K562 (cell line): ENCODE results near the gene MED15. TPM values are rescaled to one million over a fixed set of nuclear protein-coding genes. Genes with fewer than 3 reads are reported as not detected.

Experiments
- ELF1 ChIP-seq: fragments of 200-800 bp; sonication (Bioruptor generic); IDR thresholded peaks from 2 replicates; pipeline ENCODE4 v1.6.1; 2016; ENCODE audit warnings: missing genetic modification characterization, missing compliant biosample characterization
- HLTF ChIP-seq: fragments of 450-650 bp; IDR thresholded peaks from 2 replicates; pipeline ENCODE4 v1.6.1; 2016
- STAG1 ChIP-seq: sonication (generic); formaldehyde crosslinking; IDR thresholded peaks from 2 replicates; pipeline ENCODE4 v1.5.0; 2020; ENCODE audit warnings: missing genetic modification reagents, borderline replicate concordance
- ZBTB1 ChIP-seq: sonication (generic); formaldehyde crosslinking; IDR thresholded peaks from 2 replicates; pipeline ENCODE4 v1.8.1; 2023; ENCODE audit warnings: missing genetic modification reagents, low read depth, mild to moderate bottlenecking, borderline replicate concordance
- ZKSCAN1 ChIP-seq: fragments of 150-350 bp; IDR thresholded peaks from 2 replicates; pipeline ENCODE4 v1.6.1; 2016; ENCODE audit warnings: low read depth, low read length
- polyA plus RNA-seq, 8 experiments: library from polyadenylated mRNA; depleted of rRNA in 4 of 8; stranded (reverse) in 5 of 8; unstranded in 3 of 8; fragments of >200 nt; fragmentation: Nextera tagmentation in 2 of 8; fragmentation: Illumina TruSeq in 1 of 8; extraction: Ambion mirVana in 2 of 8; extraction: Trizol in 1 of 8; gene quantifications; 2 replicates each; pipeline versions ENCODE4 v1.2.1 to v1.2.3, GENCODE V29; 2011 to 2014; ENCODE audit warnings: inconsistent platforms in 1 of 8, missing spikeins in 1 of 8
- total RNA-seq, 7 experiments: library from RNA; depleted of rRNA in 6 of 7; stranded (reverse); fragments of >200 nt in 6 of 7; fragmentation: Illumina TruSeq in 2 of 7; extraction: Trizol in 2 of 7; gene quantifications; 2 replicates each; pipeline versions ENCODE4 v1.2.1 to v1.2.3, GENCODE V29; 2011 to 2021; ENCODE audit warnings: low replicate concordance in 1 of 7
- TF ChIP-seq, protein P1 (sequence below), 2 experiments: fragments of 200-800 bp in 1 of 2; sonication (Bioruptor generic) in 1 of 2; sonication (generic) in 1 of 2; formaldehyde crosslinking in 1 of 2; IDR thresholded peaks in 1 of 2; conservative IDR thresholded peaks in 1 of 2; 2 replicates each; pipeline versions ENCODE4 v1.5.0 to v1.6.1; 2016 to 2020; ENCODE audit warnings: missing compliant biosample characterization in 1 of 2, missing genetic modification characterization in 1 of 2, missing genetic modification reagents in 1 of 2
- TF ChIP-seq, protein P2 (sequence below): fragments of 250-450 bp; sonication (Bioruptor Pico); IDR thresholded peaks from 2 replicates; pipeline ENCODE4 v1.8.0; 2021; ENCODE audit warnings: mild to moderate bottlenecking, moderate library complexity

The MED15 gene
- total and polyA plus RNA-seq, 9 of the 15 experiments (the other 6 are each of a cell fraction or from before 2014, with no cell fraction given): 4.0 to 271 (median 60.1) TPM

DNA sequence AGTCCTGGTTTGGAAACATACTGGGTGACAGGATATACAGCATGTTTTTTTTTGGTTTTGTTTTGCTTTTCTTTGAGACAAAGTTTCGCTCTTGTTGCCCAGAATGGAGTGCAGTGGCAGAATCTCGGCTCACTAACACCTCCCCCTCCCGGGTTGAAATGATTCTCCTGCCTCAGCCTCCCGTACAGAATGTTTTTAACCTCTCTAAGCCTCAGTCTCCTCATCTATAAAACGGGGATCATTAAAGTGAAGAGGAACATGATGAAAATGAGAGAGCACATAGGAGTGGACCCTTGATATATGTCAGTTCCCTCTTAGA, 41.7 kb upstream of the MED15 start (continued):
- TF ChIP-seq ZBTB1 (CRISPR knock-in tag) (no peak), HLTF (no peak), STAG1 (CRISPR knock-in tag) (0 out of 2 replicates have a peak, but pooled peaks have one; percentile 33), ELF1 (tag) (0 out of 2 replicates have a peak, but pooled peaks have one; percentile 13), ZKSCAN1 (no peak)
- TF ChIP-seq, protein P1, sequence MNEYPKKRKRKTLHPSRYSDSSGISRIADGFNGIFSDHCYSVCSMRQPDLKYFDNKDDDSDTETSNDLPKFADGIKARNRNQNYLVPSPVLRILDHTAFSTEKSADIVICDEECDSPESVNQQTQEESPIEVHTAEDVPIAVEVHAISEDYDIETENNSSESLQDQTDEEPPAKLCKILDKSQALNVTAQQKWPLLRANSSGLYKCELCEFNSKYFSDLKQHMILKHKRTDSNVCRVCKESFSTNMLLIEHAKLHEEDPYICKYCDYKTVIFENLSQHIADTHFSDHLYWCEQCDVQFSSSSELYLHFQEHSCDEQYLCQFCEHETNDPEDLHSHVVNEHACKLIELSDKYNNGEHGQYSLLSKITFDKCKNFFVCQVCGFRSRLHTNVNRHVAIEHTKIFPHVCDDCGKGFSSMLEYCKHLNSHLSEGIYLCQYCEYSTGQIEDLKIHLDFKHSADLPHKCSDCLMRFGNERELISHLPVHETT (CRISPR knock-in tag; conservative IDR thresholded peaks at IDR 0.05 in 1 of 2, IDR thresholded peaks at IDR 0.05 in 1 of 2): 0 out of 4 replicates have a peak, but pooled peaks of 1 of the 2 experiments have one; percentile 28
- TF ChIP-seq, protein P2, sequence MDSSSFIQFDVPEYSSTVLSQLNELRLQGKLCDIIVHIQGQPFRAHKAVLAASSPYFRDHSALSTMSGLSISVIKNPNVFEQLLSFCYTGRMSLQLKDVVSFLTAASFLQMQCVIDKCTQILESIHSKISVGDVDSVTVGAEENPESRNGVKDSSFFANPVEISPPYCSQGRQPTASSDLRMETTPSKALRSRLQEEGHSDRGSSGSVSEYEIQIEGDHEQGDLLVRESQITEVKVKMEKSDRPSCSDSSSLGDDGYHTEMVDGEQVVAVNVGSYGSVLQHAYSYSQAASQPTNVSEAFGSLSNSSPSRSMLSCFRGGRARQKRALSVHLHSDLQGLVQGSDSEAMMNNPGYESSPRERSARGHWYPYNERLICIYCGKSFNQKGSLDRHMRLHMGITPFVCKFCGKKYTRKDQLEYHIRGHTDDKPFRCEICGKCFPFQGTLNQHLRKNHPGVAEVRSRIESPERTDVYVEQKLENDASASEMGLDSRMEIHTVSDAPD: no peak
- TF ChIP-seq, all 486 proteins: peak for 12
